Measurements from ENCODE around the gene ARHGEF7.

Gene ARHGEF7

DNA sequence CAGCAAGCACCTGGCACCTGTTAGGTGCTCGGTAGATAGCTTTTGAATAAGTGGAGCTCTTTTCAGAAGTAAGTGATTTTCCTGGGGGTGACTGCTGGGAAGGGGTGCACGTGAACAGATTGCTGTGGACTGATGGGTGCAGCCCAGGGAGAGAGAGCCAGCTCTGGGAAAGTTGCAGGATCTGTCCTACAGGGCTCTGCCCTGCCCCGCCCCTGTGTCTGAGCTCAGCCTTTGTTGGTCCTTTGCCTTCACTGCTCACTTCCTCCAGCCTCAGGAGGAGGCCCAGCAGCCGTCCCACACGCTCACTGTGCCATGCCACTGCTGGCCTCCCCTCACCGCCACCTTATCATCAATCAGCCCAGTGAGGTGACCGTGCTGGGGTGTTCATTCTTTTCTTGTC lies 171.6 kb downstream of the ARHGEF7 start:
- no peak for DNase-seq (ENCODE audit: low read depth)
- TF ChIP-seq, protein P1, sequence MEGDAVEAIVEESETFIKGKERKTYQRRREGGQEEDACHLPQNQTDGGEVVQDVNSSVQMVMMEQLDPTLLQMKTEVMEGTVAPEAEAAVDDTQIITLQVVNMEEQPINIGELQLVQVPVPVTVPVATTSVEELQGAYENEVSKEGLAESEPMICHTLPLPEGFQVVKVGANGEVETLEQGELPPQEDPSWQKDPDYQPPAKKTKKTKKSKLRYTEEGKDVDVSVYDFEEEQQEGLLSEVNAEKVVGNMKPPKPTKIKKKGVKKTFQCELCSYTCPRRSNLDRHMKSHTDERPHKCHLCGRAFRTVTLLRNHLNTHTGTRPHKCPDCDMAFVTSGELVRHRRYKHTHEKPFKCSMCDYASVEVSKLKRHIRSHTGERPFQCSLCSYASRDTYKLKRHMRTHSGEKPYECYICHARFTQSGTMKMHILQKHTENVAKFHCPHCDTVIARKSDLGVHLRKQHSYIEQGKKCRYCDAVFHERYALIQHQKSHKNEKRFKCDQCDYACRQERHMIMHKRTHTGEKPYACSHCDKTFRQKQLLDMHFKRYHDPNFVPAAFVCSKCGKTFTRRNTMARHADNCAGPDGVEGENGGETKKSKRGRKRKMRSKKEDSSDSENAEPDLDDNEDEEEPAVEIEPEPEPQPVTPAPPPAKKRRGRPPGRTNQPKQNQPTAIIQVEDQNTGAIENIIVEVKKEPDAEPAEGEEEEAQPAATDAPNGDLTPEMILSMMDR (conservative IDR thresholded peaks at IDR 0.05; ENCODE audit: low read length) = no peak
- H3K4me3 ChIP-seq (ENCODE audit: low read length) = no peak overlapping the region

DNA sequence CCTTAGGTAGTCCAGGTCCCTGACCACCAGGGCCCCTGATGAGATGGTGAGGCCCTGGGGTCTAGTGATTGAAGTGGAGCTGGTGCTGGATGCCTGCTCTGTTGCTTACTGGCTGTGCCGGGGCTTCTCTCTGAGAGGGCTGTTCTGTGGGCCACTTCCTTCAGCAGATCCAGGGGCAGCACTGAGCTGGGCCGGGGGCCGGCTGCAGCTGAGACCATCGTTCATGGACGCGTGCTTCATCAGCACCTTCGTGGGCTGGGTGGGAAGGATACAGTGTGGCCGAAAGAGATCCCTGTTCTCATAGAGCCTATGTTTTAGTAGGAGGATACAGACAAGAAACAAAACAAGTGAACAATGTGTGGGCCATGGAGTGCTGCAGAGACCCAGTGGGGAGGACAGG lies 172.1 kb downstream of the ARHGEF7 start:
- H3K4me3 ChIP-seq (ENCODE audit: low read length) = no peak overlapping the region
- DNase-seq (ENCODE audit: low read depth) = no peak
- TF ChIP-seq, protein P1 (conservative IDR thresholded peaks at IDR 0.05; ENCODE audit: low read length) = no peak

DNA sequence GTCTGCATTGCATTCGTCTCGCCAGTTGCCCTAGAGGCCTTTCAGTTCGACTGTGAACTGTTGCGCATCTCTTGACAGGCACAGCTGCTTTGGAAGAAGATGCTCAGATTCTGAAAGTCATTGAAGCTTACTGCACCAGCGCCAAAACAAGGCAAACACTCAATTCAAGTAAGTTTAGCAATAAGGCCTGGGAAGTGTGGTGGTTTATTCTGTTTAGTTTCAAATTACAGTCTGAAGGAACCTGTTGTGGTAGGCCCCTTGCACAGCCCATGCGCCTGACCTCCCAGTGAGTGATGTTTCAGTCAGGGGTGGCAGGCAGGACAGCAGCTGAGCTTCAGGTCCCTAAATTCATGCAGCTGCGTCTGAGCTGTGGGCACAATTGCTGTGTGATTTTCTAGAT lies 173.2 kb downstream of the ARHGEF7 start:
- DNase-seq (ENCODE audit: low read depth) = no peak
- TF ChIP-seq, protein P1 (conservative IDR thresholded peaks at IDR 0.05; ENCODE audit: low read length) = no peak
- no peak overlapping the region for H3K4me3 ChIP-seq (ENCODE audit: low read length)

DNA sequence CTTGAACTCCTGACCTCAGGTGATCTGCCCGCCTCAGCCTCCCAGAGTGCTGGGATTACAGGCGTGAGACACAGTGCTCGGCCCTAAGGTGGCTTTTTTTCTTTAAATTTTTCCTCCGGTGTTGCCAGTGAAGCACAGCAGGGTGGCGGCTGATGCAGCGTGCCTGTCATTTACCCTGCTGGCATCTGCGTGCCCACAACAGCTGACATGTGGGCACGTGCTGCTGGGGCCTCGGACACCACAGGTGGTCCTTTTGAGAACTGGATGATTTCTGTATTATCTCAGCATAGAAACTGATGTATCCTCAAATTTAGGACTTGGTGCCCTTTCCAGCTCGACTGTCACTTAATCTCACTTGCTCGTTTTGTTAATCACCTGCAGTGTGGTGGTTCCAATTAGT lies 174.1 kb downstream of the ARHGEF7 start:
- no peak overlapping the region for H3K4me3 ChIP-seq (ENCODE audit: low read length)
- TF ChIP-seq, protein P1 (conservative IDR thresholded peaks at IDR 0.05; ENCODE audit: low read length) = no peak
- no peak for DNase-seq (ENCODE audit: low read depth)

DNA sequence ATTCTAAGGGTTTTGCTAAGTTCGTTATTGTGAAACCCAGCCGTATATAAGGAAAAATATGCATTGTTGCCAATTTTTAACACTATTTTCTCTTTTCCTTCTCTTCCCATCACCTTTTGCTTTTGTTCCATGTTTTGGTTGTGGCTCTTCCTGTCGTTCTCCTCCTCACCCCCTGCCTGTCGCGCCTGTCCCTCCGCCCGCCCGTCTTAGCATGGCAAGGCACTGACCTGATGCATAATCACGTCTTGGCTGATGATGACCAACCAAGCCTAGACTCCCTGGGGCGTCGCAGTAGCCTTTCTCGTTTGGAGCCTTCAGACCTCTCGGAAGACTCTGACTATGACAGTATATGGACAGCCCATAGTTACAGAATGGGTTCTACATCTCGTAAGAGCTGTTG lies 176.8 kb downstream of the ARHGEF7 start:
- TF ChIP-seq, protein P1 (conservative IDR thresholded peaks at IDR 0.05; ENCODE audit: low read length) = no peak
- no peak overlapping the region for H3K4me3 ChIP-seq (ENCODE audit: low read length)
- DNase-seq (ENCODE audit: low read depth) = no peak

DNA sequence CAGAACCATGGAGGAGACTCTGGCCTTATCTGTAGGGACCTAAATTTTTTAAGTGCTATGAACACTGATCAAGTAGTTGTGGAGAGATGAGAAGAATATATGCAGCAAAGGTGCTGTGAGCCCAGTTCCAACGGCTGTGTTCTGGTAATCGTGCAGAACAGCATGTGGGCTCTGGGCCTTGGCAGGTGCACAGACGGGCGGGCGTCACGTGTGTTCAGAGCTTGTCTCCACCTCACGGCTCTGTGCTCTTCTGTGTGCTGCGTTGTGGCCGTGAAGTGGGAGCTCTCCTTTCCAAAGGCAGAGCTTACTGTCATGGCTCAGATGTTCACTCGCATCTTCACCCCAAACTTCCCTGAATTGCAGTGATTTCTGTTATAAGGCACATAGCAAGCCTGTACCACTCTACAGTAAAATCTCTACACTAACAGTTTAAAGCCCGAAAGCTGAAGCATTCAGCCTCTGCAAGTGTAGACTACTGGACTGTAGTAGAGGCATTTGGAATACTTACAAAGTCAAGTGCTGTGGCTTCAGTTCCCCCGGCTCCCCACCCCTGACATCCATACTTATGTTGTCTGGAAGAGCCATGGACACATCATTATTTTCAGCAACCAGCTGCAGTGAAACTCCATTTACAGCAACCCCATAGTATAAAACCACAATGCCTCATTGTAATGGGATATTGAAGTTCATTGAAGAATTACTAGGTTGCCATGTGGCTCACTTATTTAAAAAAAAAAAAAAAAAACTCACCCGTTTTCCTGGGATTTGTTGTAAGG lies 177.8 kb downstream of the ARHGEF7 start:
- no peak for DNase-seq (ENCODE audit: low read depth)
- TF ChIP-seq, protein P1 (conservative IDR thresholded peaks at IDR 0.05; ENCODE audit: low read length) = no peak
- H3K4me3 ChIP-seq (ENCODE audit: low read length) = no peak overlapping the region

DNA sequence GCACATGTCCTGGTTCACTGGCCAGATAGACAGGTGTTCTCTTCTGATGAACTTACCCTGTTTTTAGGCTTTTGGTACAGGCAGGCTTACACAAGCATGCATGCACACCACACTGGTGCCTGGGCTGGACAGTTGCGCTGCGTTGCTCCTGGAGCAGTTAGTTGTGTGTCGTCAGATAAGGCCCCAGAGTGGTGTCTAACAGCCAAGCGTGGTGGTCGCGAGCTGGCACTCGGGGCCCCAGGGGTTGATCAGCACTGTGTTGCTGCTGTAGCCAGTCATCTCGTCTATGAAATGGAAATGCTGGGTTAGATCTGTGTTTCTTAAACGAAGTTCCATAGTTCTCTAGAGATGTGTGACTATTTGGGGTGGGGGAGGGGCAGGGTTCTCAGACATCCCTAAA lies 180.8 kb downstream of the ARHGEF7 start:
- DNase-seq (ENCODE audit: low read depth) = no peak
- H3K4me3 ChIP-seq (ENCODE audit: low read length) = no peak overlapping the region
- TF ChIP-seq, protein P1 (conservative IDR thresholded peaks at IDR 0.05; ENCODE audit: low read length) = no peak

All from AG10803 (cell line).